Hepatocyte (in vitro differentiated cells): ENCODE measurements around the gene ZNF10. TPM values are rescaled to one million over a fixed set of nuclear protein-coding genes. Genes with fewer than 3 reads are reported as not detected.

Source experiments
- DNase-seq: peaks from one replicate; pipeline ENCODE4 v3.0.0-alpha.2; 2016; ENCODE audit warnings: low spot score
- H2AFZ ChIP-seq: fragments of 200-600 bp; sonication (generic); 2 replicates; pipeline ENCODE4 v1.6.0; 2016; ENCODE audit warnings: antibody characterized with exemption, mild to moderate bottlenecking
- H3K27ac ChIP-seq: fragments of 200-600 bp; sonication (generic); 2 replicates; pipeline ENCODE4 v1.5.1; 2016; ENCODE audit warnings: mild to moderate bottlenecking
- H3K27me3 ChIP-seq: fragments of 200-600 bp; sonication (generic); 2 replicates; pipeline ENCODE4 v1.6.1; 2016
- H3K36me3 ChIP-seq: fragments of 200-600 bp; sonication (generic); replicated peaks from 2 replicates; pipeline ENCODE4 v1.5.1; 2016; ENCODE audit warnings: low read depth; ENCODE audit not compliant: insufficient read depth
- H3K4me1 ChIP-seq: fragments of 200-600 bp; sonication (generic); 2 replicates; pipeline ENCODE4 v1.5.1; 2016; ENCODE audit warnings: mild to moderate bottlenecking, moderate library complexity; ENCODE audit not compliant: insufficient read depth
- H3K4me2 ChIP-seq: fragments of 200-600 bp; sonication (generic); 2 replicates; pipeline ENCODE4 v1.6.0; 2016
- H3K4me3 ChIP-seq: fragments of 200-600 bp; sonication (generic); 2 replicates; pipeline ENCODE4 v1.5.1; 2016; ENCODE audit warnings: mild to moderate bottlenecking
- H3K79me2 ChIP-seq: fragments of 200-600 bp; sonication (generic); 2 replicates; pipeline ENCODE4 v1.6.0; 2017; ENCODE audit warnings: mild to moderate bottlenecking
- H3K9me2 ChIP-seq: fragments of 200-600 bp; sonication (generic); replicated peaks from 2 replicates; pipeline ENCODE4 v1.6.0; 2017; ENCODE audit warnings: mild to moderate bottlenecking; ENCODE audit not compliant: insufficient read depth
- H3K9me3 ChIP-seq: fragments of 200-600 bp; sonication (generic); 2 replicates; pipeline ENCODE4 v1.5.1; 2016; ENCODE audit warnings: low read depth, mild to moderate bottlenecking
- H4K20me1 ChIP-seq: fragments of 200-600 bp; sonication (generic); 2 replicates; pipeline ENCODE4 v1.6.0; 2016; ENCODE audit warnings: mild to moderate bottlenecking; ENCODE audit not compliant: insufficient read depth, poor library complexity, severe bottlenecking
- EZH2 ChIP-seq: fragments of 200-600 bp; sonication (generic); IDR thresholded peaks from 2 replicates; pipeline ENCODE4 v1.6.1; 2016; ENCODE audit warnings: antibody characterized with exemption, mild to moderate bottlenecking, borderline replicate concordance
- EZH2phosphoT487 ChIP-seq: fragments of 200-600 bp; sonication (generic); IDR thresholded peaks from one replicate; pipeline ENCODE4 v1.6.1; 2018; ENCODE audit warnings: antibody characterized with exemption, mild to moderate bottlenecking, low read depth, moderate library complexity; ENCODE audit not compliant: unreplicated experiment, severe bottlenecking
- WGBS: methylation state at CpG from one replicate; pipeline ENCODE4 v1.1.6; 2016; ENCODE audit warnings: low lambda C conversion rate; ENCODE audit errors: missing lambda C conversion rate; 5-methylcytosine and 5-hydroxymethylcytosine counted together
- polyA plus RNA-seq: library from polyadenylated mRNA; unstranded; fragments of >200 nt; fragmentation: Nextera tagmentation; extraction: Ambion mirVana; gene quantifications from 2 replicates; pipeline ENCODE4 v1.2.1, GENCODE V29; 2016
- total RNA-seq: library from RNA; depleted of rRNA; stranded (reverse); fragments of >200 nt; gene quantifications from 2 replicates; pipeline ENCODE4 v1.2.3, GENCODE V29; 2014
- TF ChIP-seq, protein P1 (sequence below): fragments of 200-600 bp; sonication (generic); IDR thresholded peaks from 2 replicates; pipeline ENCODE4 v1.5.1; 2016; ENCODE audit warnings: antibody characterized with exemption, mild to moderate bottlenecking; ENCODE audit not compliant: poor library complexity

The ZNF10 gene
- total and polyA plus RNA-seq, 2 experiments from 2014 or later, result 7.3 to 14.4 TPM

DNA sequence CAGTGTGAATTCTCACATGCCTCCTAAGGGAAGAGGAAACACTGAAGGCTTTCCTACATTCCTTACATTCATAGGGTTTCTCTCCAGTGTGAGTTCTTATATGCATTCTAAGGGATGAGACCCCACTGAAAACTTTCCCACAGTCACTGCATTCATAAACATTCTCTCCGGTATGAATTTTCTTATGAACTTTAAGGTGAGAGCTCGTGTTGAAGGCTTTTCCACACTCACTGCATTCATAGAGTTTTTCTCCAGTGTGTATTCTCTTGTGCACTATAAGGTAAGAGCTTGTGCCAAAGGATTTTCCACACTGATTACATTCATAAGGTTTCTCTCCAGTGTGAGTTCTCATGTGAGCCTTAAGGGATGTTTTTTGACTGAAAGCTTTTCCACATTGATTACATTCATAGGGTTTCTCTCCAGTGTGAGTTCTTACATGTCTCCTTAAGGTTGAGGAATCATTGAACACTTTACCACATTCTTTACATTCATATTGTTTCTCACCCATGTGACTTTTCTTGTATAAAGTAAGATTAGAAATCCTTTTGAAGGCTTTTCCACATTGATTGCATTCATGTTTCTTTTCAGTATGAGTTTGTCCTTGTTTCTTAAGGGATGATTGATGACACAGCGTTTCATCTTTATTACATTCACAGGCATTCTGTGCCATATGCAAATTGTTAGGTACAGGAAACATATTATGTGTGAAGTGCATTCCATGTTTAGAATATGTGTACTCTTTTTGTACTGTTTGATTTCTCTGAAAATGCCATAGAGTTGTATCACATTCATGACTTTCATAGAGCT, 9.8 kb upstream of the ZNF10 start:
- no peaks in the 10 kb centered on the region for H3K27me3 ChIP-seq
- H2AFZ ChIP-seq, result no peak overlapping the region
- H3K4me3 ChIP-seq, result no peak overlapping the region
- H3K4me1 ChIP-seq, result no peaks in the 10 kb centered on the region
- H3K27ac ChIP-seq, result no peak overlapping the region
- peaks cover 18% of the 10 kb centered on the region for H3K36me3 ChIP-seq
- no peak for DNase-seq
- peaks cover 83% of the 10 kb centered on the region for H3K9me3 ChIP-seq
- no peaks in the 10 kb centered on the region for H4K20me1 ChIP-seq
- no peaks in the 10 kb centered on the region for H3K9me2 ChIP-seq
- H3K79me2 ChIP-seq, result peaks cover 5% of the 10 kb centered on the region
- 93% methylated on average over 3 of the region's 3 CpGs for WGBS
- no peak overlapping the region for H3K4me2 ChIP-seq
- TF ChIP-seq, protein P1, sequence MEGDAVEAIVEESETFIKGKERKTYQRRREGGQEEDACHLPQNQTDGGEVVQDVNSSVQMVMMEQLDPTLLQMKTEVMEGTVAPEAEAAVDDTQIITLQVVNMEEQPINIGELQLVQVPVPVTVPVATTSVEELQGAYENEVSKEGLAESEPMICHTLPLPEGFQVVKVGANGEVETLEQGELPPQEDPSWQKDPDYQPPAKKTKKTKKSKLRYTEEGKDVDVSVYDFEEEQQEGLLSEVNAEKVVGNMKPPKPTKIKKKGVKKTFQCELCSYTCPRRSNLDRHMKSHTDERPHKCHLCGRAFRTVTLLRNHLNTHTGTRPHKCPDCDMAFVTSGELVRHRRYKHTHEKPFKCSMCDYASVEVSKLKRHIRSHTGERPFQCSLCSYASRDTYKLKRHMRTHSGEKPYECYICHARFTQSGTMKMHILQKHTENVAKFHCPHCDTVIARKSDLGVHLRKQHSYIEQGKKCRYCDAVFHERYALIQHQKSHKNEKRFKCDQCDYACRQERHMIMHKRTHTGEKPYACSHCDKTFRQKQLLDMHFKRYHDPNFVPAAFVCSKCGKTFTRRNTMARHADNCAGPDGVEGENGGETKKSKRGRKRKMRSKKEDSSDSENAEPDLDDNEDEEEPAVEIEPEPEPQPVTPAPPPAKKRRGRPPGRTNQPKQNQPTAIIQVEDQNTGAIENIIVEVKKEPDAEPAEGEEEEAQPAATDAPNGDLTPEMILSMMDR, result no peak
- TF ChIP-seq EZH2phosphoT487 (no peak), EZH2 (no peak)

DNA sequence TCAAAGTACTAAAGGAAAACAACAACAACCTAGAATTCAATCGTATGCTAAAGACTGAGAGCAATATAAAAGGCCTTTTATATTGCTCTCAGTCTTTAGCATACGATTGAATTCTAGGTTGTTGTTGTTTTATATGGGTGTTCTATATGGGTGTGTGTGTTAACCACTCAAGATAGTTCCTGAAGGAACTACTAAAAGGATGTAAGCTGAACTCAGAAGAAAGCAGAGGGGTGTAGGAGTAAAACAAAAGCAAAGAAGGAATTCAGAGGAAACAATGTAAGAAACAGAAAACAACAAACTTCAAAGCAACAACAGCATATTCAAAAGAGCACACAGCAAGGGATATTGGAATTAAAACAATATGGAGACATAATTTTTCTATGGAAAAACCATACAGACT, 5.8 kb upstream of the ZNF10 start:
- Histone ChIP-seq H2AFZ (no peak overlapping the region), H3K9me2 (no peaks in the 10 kb centered on the region), H3K9me3 (peaks cover 77% of the 10 kb centered on the region), H3K79me2 (peaks cover 30% of the 10 kb centered on the region), H3K36me3 (peaks cover 18% of the 10 kb centered on the region), H3K4me3 (no peak overlapping the region), H3K4me1 (no peaks in the 10 kb centered on the region), H3K4me2 (no peak overlapping the region), H4K20me1 (no peaks in the 10 kb centered on the region), H3K27me3 (no peaks in the 10 kb centered on the region), H3K27ac (no peak overlapping the region)
- 95% methylated on average over 2 of the region's 2 CpGs for WGBS
- TF ChIP-seq EZH2 (no peak), EZH2phosphoT487 (no peak)
- TF ChIP-seq, protein P1, result no peak
- DNase-seq, result no peak

DNA sequence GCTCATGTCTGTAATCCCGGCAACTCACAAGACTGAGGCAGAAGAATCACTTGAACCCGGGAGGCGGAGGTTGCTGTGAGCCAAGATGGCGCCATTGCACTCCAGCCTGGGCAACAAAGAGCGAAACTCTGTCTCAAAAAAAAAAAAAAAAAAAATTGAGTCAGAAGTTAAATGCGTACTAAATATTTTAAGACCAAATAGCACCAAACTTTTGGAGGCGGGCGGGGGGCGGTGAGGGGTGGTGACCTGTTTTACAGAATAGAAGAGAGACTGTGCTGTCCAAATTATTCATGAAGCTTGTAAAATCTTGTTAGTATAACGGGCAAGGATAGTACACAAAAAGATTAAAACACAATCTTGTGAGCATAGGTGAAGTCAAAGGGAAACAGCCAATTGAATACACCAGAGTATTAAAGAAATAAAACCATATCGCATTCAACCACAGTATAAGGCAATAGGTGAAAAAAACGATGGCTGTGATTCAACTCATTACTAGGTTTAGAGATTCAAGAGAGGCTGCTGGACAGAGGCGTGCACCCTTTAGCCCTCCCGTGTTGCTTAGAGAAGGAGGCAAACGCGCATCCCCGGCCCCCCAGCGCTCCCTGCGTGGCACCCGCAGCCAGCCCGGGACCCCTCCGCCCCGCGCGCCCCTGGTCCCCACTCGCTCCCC, 924 bp upstream of the ZNF10 start:
- Histone ChIP-seq H3K36me3 (no peaks in the 10 kb centered on the region), H2AFZ (peak overlapping the region; percentile 80), H3K9me2 (no peaks in the 10 kb centered on the region), H3K4me1 (peaks cover 5% of the 10 kb centered on the region), H3K27ac (peak overlapping the region; percentile 98), H3K9me3 (peaks cover 38% of the 10 kb centered on the region), H3K4me3 (peak overlapping the region; percentile 55), H4K20me1 (no peaks in the 10 kb centered on the region), H3K4me2 (peak overlapping the region; percentile 80), H3K27me3 (no peaks in the 10 kb centered on the region), H3K79me2 (peaks cover 53% of the 10 kb centered on the region)
- TF ChIP-seq EZH2phosphoT487, result no peak
- no peak for TF ChIP-seq EZH2
- TF ChIP-seq, protein P1, result no peak
- no peak for DNase-seq
- WGBS, result 31% methylated on average over 22 of the region's 26 CpGs
